GM18505 (cell line): ENCODE data around the gene TPM4.

ENCODE experiments used
- ATAC-seq: cut with Tn5 transposase; IDR thresholded peaks from one replicate; pipeline ENCODE4 v1.9.1; 2021; ENCODE audit not compliant: unreplicated experiment
- POLR2A ChIP-seq: IDR thresholded peaks from 4 replicates; pipeline ENCODE4 v1.6.1; 2011; ENCODE audit warnings: borderline replicate concordance; ENCODE audit not compliant: insufficient read depth, insufficient read length; ENCODE audit errors: extremely low read depth

TPM4 gene

GRCh38 chr19:16144216-16144581 lies 67.9 kb downstream of the TPM4 start:
- no peak for TF ChIP-seq POLR2A
- no peak for ATAC-seq

GRCh38 chr19:16146112-16146511 lies 69.8 kb downstream of the TPM4 start:
- no peak for ATAC-seq
- no peak for TF ChIP-seq POLR2A

- no peak for TF ChIP-seq POLR2A
- ATAC-seq: no peak
Measured at GRCh38 chr19:16148443-16149229, 72.3 kb downstream of the TPM4 start.
